K562 (cell line): ENCODE data around the gene GALNT12. TPM values are rescaled to one million over a fixed set of nuclear protein-coding genes. Genes with fewer than 3 reads are reported as not detected.

Experiments
- ATF7 ChIP-seq: fragments of 450-650 bp; IDR thresholded peaks from 2 replicates; pipeline ENCODE4 v1.7.1; 2014; ENCODE audit warnings: mild to moderate bottlenecking, moderate library complexity
- HDAC2 ChIP-seq: fragments of 450-650 bp; IDR thresholded peaks from 2 replicates; pipeline ENCODE4 v1.6.1; 2016; ENCODE audit warnings: mild to moderate bottlenecking
- HMGN3 ChIP-seq: IDR thresholded peaks from 2 replicates; pipeline ENCODE4 v1.6.1; 2011; ENCODE audit warnings: borderline replicate concordance, low read depth, mild to moderate bottlenecking, mixed read lengths, low read length; ENCODE audit not compliant: insufficient read length; ENCODE audit errors: extremely low read depth
- HNRNPH1 ChIP-seq: fragments of 200-400 bp; formaldehyde crosslinking; optimal IDR thresholded peaks from 2 replicates; pipeline ENCODE3; 2017; ENCODE audit warnings: low read depth, mild to moderate bottlenecking, low read length, moderate library complexity
- HOMEZ ChIP-seq: fragments of 250-450 bp; sonication (Bioruptor Pico); IDR thresholded peaks from 2 replicates; pipeline ENCODE4 v1.4.0; 2020; ENCODE audit warnings: mild to moderate bottlenecking, moderate library complexity
- MCM3 ChIP-seq: fragments of 450-650 bp; IDR thresholded peaks from 2 replicates; pipeline ENCODE4 v1.6.1; 2016
- MCM5 ChIP-seq: fragments of 450-650 bp; IDR thresholded peaks from 2 replicates; pipeline ENCODE4 v1.6.1; 2016; ENCODE audit warnings: low read depth
- PCBP2 ChIP-seq: fragments of 200-400 bp; formaldehyde crosslinking; IDR thresholded peaks from 2 replicates; pipeline ENCODE4 v1.6.1; 2018; ENCODE audit warnings: low read length, low read depth, mild to moderate bottlenecking, moderate library complexity; ENCODE audit not compliant: poor library complexity, severe bottlenecking
- PML ChIP-seq: IDR thresholded peaks from 2 replicates; pipeline ENCODE4 v1.6.1; 2012; ENCODE audit warnings: low read length, inconsistent platforms
- RBBP5 ChIP-seq: fragments of 200-600 bp; sonication (generic); IDR thresholded peaks from 2 replicates; pipeline ENCODE4 v1.6.1; 2012; ENCODE audit warnings: borderline replicate concordance, mild to moderate bottlenecking, low read length, control low read depth, inconsistent platforms; ENCODE audit not compliant: insufficient read depth, poor library complexity, severe bottlenecking
- RFX7 ChIP-seq: fragments of 250-450 bp; sonication (Bioruptor Pico); IDR thresholded peaks from 2 replicates; pipeline ENCODE4 v1.5.1; 2021; ENCODE audit warnings: mild to moderate bottlenecking
- SMAD2 ChIP-seq: fragments of 150-350 bp; IDR thresholded peaks from 2 replicates; pipeline ENCODE4 v1.6.1; 2014; ENCODE audit warnings: low read depth, mild to moderate bottlenecking, low read length
- SMARCE1 ChIP-seq: fragments of 450-650 bp; IDR thresholded peaks from 2 replicates; pipeline ENCODE4 v1.7.1; 2016; ENCODE audit warnings: mild to moderate bottlenecking
- SRSF1 ChIP-seq: fragments of 200-400 bp; formaldehyde crosslinking; IDR thresholded peaks from 2 replicates; pipeline ENCODE4 v1.6.1; 2017; ENCODE audit warnings: mild to moderate bottlenecking, low read depth, low read length, moderate library complexity
- TRIM25 ChIP-seq: fragments of 450-650 bp; IDR thresholded peaks from 2 replicates; pipeline ENCODE4 v1.7.0; 2016; ENCODE audit warnings: borderline replicate concordance
- TSHZ1 ChIP-seq: fragments of 250-450 bp; sonication (Bioruptor Pico); IDR thresholded peaks from 2 replicates; pipeline ENCODE4 v1.4.0; 2020; ENCODE audit warnings: mild to moderate bottlenecking, moderate library complexity
- ZBTB33 ChIP-seq: sonication (generic); formaldehyde crosslinking; IDR thresholded peaks from 2 replicates; pipeline ENCODE4 v1.8.1; 2023; ENCODE audit warnings: mild to moderate bottlenecking, missing genetic modification reagents
- ZFX ChIP-seq: sonication (generic); formaldehyde crosslinking; IDR thresholded peaks from 2 replicates; pipeline ENCODE4 v1.8.0; 2022; ENCODE audit warnings: mild to moderate bottlenecking, missing genetic modification reagents, moderate library complexity
- ZNF212 ChIP-seq: fragments of 450-650 bp; formaldehyde crosslinking; IDR thresholded peaks from 2 replicates; pipeline ENCODE4 v1.4.0; 2020; ENCODE audit warnings: mild to moderate bottlenecking
- ZNF41 ChIP-seq: fragments of 250-450 bp; sonication (Bioruptor Pico); conservative IDR thresholded peaks from 2 replicates; pipeline ENCODE4 v1.4.0; 2020; ENCODE audit warnings: mild to moderate bottlenecking
- polyA plus RNA-seq, 8 experiments: library from polyadenylated mRNA; depleted of rRNA in 4 of 8; stranded (reverse) in 5 of 8; unstranded in 3 of 8; fragments of >200 nt; fragmentation: Nextera tagmentation in 2 of 8; fragmentation: Illumina TruSeq in 1 of 8; extraction: Ambion mirVana in 2 of 8; extraction: Trizol in 1 of 8; gene quantifications; 2 replicates each; pipeline versions ENCODE4 v1.2.1 to v1.2.3, GENCODE V29; 2011 to 2014; ENCODE audit warnings: inconsistent platforms in 1 of 8, missing spikeins in 1 of 8
- total RNA-seq, 7 experiments: library from RNA; depleted of rRNA in 6 of 7; stranded (reverse); fragments of >200 nt in 6 of 7; fragmentation: Illumina TruSeq in 2 of 7; extraction: Trizol in 2 of 7; gene quantifications; 2 replicates each; pipeline versions ENCODE4 v1.2.1 to v1.2.3, GENCODE V29; 2011 to 2021; ENCODE audit warnings: low replicate concordance in 1 of 7

Gene GALNT12
- total and polyA plus RNA-seq, 9 of the 15 experiments (the other 6 are each of a cell fraction or from before 2014, with no cell fraction given) = 29.7 to 82.9 (median 44.2) TPM

GRCh38 chr9:98796364-98797101, 10.9 kb upstream of the GALNT12 start, which contains the start of gene ANKS6 (continued):
- TF ChIP-seq TRIM25 = no peak
- TF ChIP-seq HOMEZ (CRISPR knock-in tag) = no peak
- TF ChIP-seq ZFX (CRISPR knock-in tag) = peak; percentile 81
- no peak for TF ChIP-seq SRSF1
- TF ChIP-seq HNRNPH1 = no peak
- no peak for TF ChIP-seq PML
- TF ChIP-seq ATF7 = no peak
- no peak for TF ChIP-seq HDAC2
- 0 out of 2 replicates have a peak, but pooled peaks have one; percentile 42 for TF ChIP-seq ZNF212 (CRISPR knock-in tag)
- TF ChIP-seq RFX7 (CRISPR knock-in tag) = no peak
- no peak for TF ChIP-seq PCBP2
- no peak for TF ChIP-seq HMGN3
- TF ChIP-seq SMARCE1 = no peak
- TF ChIP-seq ZNF41 (CRISPR knock-in tag) = 0 out of 2 replicates have a peak, but pooled peaks have one; percentile 49
- TF ChIP-seq ZBTB33 (CRISPR knock-in tag) = 0 out of 2 replicates have a peak, but pooled peaks have one; percentile 36
- TF ChIP-seq TSHZ1 (CRISPR knock-in tag) = no peak
- peak; percentile 83 for TF ChIP-seq RBBP5
- TF ChIP-seq MCM3 = no peak
- TF ChIP-seq MCM5 = no peak
- no peak for TF ChIP-seq SMAD2
